Caco-2 (cell line): ENCODE measurements around the gene RND3. TPM values are rescaled to one million over a fixed set of nuclear protein-coding genes. Genes with fewer than 3 reads are reported as not detected.

Experiments
- BruUV-seq: library from RNA; stranded (reverse); fragments of 400-500 nt; replicated peaks from 2 replicates; lab custom pipeline; 2021; lab: Mats Ljungman, UMichigan
- CTCF ChIA-PET: fragments of 300-600 bp; sonication (Branson Sonifier 250); formaldehyde crosslinking; loops from one replicate; lab custom pipeline; 2022; ENCODE audit warnings: antibody characterized with exemption; lab: Charles Lee
- POLR2A ChIA-PET: fragments of 300-600 bp; sonication (Branson Sonifier 250); formaldehyde crosslinking; loops from one replicate; lab custom pipeline; 2022; ENCODE audit warnings: antibody characterized with exemption; lab: Charles Lee
- DNase-seq, 2 experiments: peaks; one replicate each; pipeline versions ENCODE4 v3.0.0 to v3.0.0-alpha.2; 2020 to 2022
- H3K27me3 ChIP-seq: replicated peaks from 2 replicates; pipeline ENCODE4 v1.6.0; 2011; ENCODE audit warnings: low read length; ENCODE audit not compliant: control insufficient read depth, insufficient read depth
- H3K36me3 ChIP-seq: 2 replicates; pipeline ENCODE4 v1.5.1; 2011; ENCODE audit warnings: low read length; ENCODE audit not compliant: control insufficient read depth, insufficient read depth
- H3K4me1 ChIP-seq: fragments of 250-450 bp; sonication (Bioruptor Pico); 2 replicates; pipeline ENCODE4 v1.5.1; 2020; ENCODE audit warnings: mild to moderate bottlenecking
- H3K4me3 ChIP-seq: 2 replicates; pipeline ENCODE4 v1.5.1; 2011; ENCODE audit warnings: low read depth, mild to moderate bottlenecking, control low read depth, low read length
- H3K9me3 ChIP-seq: fragments of 250-450 bp; sonication (Bioruptor Pico); 2 replicates; pipeline ENCODE4 v1.5.1; 2020; ENCODE audit warnings: mild to moderate bottlenecking, moderate library complexity
- H3K27ac Mint-ChIP-seq: one replicate; pipeline ENCODE4 v1.8.0; 2022; ENCODE audit warnings: mixed read lengths; ENCODE audit not compliant: unreplicated experiment
- H3K27me3 Mint-ChIP-seq: one replicate; pipeline ENCODE4 v1.8.0; 2022; ENCODE audit warnings: mixed read lengths; ENCODE audit not compliant: insufficient read depth, unreplicated experiment
- H3K36me3 Mint-ChIP-seq: one replicate; pipeline ENCODE4 v1.8.0; 2022; ENCODE audit warnings: mild to moderate bottlenecking, mixed read lengths; ENCODE audit not compliant: insufficient read depth, unreplicated experiment
- H3K4me1 Mint-ChIP-seq: one replicate; pipeline ENCODE4 v1.8.0; 2022; ENCODE audit warnings: low read depth, mixed read lengths; ENCODE audit not compliant: unreplicated experiment
- H3K4me3 Mint-ChIP-seq: one replicate; pipeline ENCODE4 v1.8.0; 2022; ENCODE audit warnings: mild to moderate bottlenecking, moderate library complexity, mixed read lengths; ENCODE audit not compliant: unreplicated experiment
- H3K9me3 Mint-ChIP-seq: one replicate; pipeline ENCODE4 v1.8.0; 2022; ENCODE audit warnings: mixed read lengths; ENCODE audit not compliant: unreplicated experiment
- intact Hi-C: fragments of 100-400 bp; cut with micrococcal nuclease; formaldehyde crosslinking; loops from one replicate; pipeline ENCODE4 v1.10.0; 2022; ENCODE audit not compliant: unreplicated experiment
- total RNA-seq: library from RNA; stranded (reverse); gene quantifications from 2 replicates; pipeline ENCODE4 v1.2.3, GENCODE V29; 2022
- TF ChIP-seq, protein P1 (sequence below), 2 experiments: fragments of 200-600 bp in 1 of 2; IDR thresholded peaks; 1 replicate in 1 of 2; 2 replicates in 1 of 2; pipeline versions ENCODE4 v1.5.1 to v1.8.0; 2011 to 2022; ENCODE audit warnings: antibody characterized with exemption in 1 of 2, control low read depth in 1 of 2, inconsistent platforms in 1 of 2, low read depth in 1 of 2, low read length in 1 of 2, mild to moderate bottlenecking in 1 of 2, moderate library complexity in 1 of 2; ENCODE audit not compliant: insufficient read depth in 1 of 2, severe bottlenecking in 1 of 2, unreplicated experiment in 1 of 2

Gene RND3
- total RNA-seq, 1 experiment from 2014 or later = 75.0 TPM

DNA sequence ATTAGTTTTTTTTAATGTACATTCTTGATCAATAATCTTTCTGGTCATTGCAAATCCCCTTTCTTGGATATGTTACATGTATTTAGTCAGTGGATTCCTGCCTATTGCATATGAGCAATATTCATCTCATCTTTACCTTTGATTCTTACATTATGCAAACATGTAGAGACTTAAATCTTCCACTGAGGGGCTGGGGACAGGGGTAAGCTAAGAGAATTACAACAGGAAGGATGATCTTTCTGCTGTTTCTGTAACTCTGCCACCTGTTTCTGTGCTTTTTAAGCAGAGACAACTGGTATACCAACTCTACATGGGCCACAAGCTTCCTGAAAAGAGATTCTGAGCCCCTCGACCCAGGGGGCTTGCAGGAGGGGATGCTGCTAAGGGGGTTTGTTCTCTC is 68.6 kb downstream of the RND3 start:
- H3K4me3 Mint-ChIP-seq = no peak overlapping the region

More for the DNA sequence above, 68.6 kb downstream of the RND3 start:
- POLR2A ChIA-PET = interaction anchor here (0.7 kb wide), 1 partner anchor 65 kb away, joined by 3 read pairs; no protein-coding TSS in a partner anchor
- intact Hi-C loops = no loop called here
- no peaks in the 10 kb centered on the region for H3K36me3 Mint-ChIP-seq
- H3K27me3 ChIP-seq = no peaks in the 10 kb centered on the region
- CTCF ChIA-PET = no interaction called here
- no peak for DNase-seq
- no peaks in the 10 kb centered on the region for H3K9me3 Mint-ChIP-seq
- TF ChIP-seq, protein P1, sequence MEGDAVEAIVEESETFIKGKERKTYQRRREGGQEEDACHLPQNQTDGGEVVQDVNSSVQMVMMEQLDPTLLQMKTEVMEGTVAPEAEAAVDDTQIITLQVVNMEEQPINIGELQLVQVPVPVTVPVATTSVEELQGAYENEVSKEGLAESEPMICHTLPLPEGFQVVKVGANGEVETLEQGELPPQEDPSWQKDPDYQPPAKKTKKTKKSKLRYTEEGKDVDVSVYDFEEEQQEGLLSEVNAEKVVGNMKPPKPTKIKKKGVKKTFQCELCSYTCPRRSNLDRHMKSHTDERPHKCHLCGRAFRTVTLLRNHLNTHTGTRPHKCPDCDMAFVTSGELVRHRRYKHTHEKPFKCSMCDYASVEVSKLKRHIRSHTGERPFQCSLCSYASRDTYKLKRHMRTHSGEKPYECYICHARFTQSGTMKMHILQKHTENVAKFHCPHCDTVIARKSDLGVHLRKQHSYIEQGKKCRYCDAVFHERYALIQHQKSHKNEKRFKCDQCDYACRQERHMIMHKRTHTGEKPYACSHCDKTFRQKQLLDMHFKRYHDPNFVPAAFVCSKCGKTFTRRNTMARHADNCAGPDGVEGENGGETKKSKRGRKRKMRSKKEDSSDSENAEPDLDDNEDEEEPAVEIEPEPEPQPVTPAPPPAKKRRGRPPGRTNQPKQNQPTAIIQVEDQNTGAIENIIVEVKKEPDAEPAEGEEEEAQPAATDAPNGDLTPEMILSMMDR (IDR thresholded peaks at IDR 0.05; ENCODE audit: insufficient read depth in 1 of 2, low read depth in 1 of 2, low read length in 1 of 2, severe bottlenecking in 1 of 2, unreplicated experiment in 1 of 2) = no peak
- H3K27me3 Mint-ChIP-seq = no peaks in the 10 kb centered on the region
- no TSS peak for BruUV-seq
- peaks cover 7% of the 10 kb centered on the region; the same call in 1 of the 2 replicates for H3K9me3 ChIP-seq
- H3K4me1 ChIP-seq = peaks cover 19% of the 10 kb centered on the region
- H3K4me1 Mint-ChIP-seq = peaks cover 22% of the 10 kb centered on the region
- H3K4me3 ChIP-seq = no peak overlapping the region
- no peak overlapping the region for H3K27ac Mint-ChIP-seq
- no peaks in the 10 kb centered on the region for H3K36me3 ChIP-seq
